Neural crest cell (in vitro differentiated cells): ENCODE data around the gene HSH2D. TPM values are rescaled to one million over a fixed set of nuclear protein-coding genes. Genes with fewer than 3 reads are reported as not detected.

Experiments
- DNase-seq: peaks from one replicate; pipeline ENCODE4 v3.0.0; 2021; ENCODE audit warnings: low read depth, mixed read lengths, low spot score
- H3K27ac Mint-ChIP-seq: one replicate; pipeline ENCODE4 v1.8.0; 2021; ENCODE audit warnings: mild to moderate bottlenecking, mixed read lengths; ENCODE audit not compliant: unreplicated experiment
- H3K27me3 Mint-ChIP-seq: 2 replicates; pipeline ENCODE4 v1.8.0; 2021; ENCODE audit warnings: low read depth, mild to moderate bottlenecking, mixed read lengths
- H3K36me3 Mint-ChIP-seq: 2 replicates; pipeline ENCODE4 v1.8.0; 2021; ENCODE audit warnings: low read depth, mild to moderate bottlenecking, mixed read lengths
- H3K4me1 Mint-ChIP-seq: 2 replicates; pipeline ENCODE4 v1.8.0; 2021; ENCODE audit warnings: mixed read lengths
- H3K4me3 Mint-ChIP-seq: one replicate; pipeline ENCODE4 v1.8.0; 2021; ENCODE audit warnings: mild to moderate bottlenecking, mixed read lengths
- H3K9me3 Mint-ChIP-seq: 2 replicates; pipeline ENCODE4 v1.8.0; 2021; ENCODE audit warnings: mixed read lengths
- total RNA-seq: library from RNA; stranded (reverse); gene quantifications from 2 replicates; pipeline ENCODE4 v1.2.1, GENCODE V29; 2021
- TF ChIP-seq, protein P1 (sequence below): fragments of 200-600 bp; sonication (generic); conservative IDR thresholded peaks from 2 replicates; pipeline ENCODE4 v1.5.0; 2021; ENCODE audit warnings: antibody characterized with exemption, mild to moderate bottlenecking

The HSH2D gene
- total RNA-seq, 1 donor from 2014 or later = not detected

DNA sequence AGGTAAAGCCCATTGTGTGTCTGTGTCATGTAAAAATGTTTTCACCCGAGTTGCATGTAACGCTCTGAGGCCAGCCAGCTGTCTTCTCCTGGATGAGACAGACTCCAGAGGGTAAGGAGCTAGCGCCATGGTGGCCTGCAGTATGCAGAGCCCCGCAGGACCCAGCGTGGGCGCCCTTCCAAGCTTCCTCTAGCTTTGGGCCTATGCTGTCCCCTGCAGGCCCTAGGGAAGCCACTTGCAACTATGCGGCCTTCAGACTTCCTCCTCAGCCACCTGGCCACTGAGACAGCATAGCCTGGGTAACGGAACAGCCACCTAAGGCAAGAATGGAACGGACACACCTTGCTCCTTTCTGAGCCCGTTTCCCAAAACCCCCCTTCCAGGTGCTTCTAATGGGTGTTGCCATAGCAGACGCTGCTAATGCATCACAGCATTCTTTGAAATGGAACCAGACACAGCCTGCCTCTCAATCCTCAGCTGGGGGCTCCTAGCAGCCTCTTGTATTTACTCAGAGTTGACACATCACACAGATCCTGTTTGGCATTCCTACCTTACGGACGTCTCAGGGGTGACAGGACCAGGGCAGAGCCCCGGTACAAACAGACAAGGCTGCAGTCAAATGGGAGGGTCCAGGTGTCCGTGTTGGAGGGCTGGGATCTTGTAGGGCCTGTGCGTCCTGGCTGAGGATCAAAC, 47.9 kb downstream of the HSH2D start:
- peaks cover 8% of the 10 kb centered on the region for H3K4me1 Mint-ChIP-seq
- peak overlapping the region; percentile 41 for H3K4me3 Mint-ChIP-seq
- H3K27me3 Mint-ChIP-seq = no peaks in the 10 kb centered on the region
- TF ChIP-seq, protein P1, sequence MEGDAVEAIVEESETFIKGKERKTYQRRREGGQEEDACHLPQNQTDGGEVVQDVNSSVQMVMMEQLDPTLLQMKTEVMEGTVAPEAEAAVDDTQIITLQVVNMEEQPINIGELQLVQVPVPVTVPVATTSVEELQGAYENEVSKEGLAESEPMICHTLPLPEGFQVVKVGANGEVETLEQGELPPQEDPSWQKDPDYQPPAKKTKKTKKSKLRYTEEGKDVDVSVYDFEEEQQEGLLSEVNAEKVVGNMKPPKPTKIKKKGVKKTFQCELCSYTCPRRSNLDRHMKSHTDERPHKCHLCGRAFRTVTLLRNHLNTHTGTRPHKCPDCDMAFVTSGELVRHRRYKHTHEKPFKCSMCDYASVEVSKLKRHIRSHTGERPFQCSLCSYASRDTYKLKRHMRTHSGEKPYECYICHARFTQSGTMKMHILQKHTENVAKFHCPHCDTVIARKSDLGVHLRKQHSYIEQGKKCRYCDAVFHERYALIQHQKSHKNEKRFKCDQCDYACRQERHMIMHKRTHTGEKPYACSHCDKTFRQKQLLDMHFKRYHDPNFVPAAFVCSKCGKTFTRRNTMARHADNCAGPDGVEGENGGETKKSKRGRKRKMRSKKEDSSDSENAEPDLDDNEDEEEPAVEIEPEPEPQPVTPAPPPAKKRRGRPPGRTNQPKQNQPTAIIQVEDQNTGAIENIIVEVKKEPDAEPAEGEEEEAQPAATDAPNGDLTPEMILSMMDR = no peak
- peaks cover 3% of the 10 kb centered on the region for H3K36me3 Mint-ChIP-seq
- no peak overlapping the region for H3K27ac Mint-ChIP-seq
- H3K9me3 Mint-ChIP-seq = no peaks in the 10 kb centered on the region
- DNase-seq = no peak

- no peaks in the 10 kb centered on the region for H3K36me3 Mint-ChIP-seq
- H3K27me3 Mint-ChIP-seq = no peaks in the 10 kb centered on the region
- TF ChIP-seq, protein P1 = no peak
- no peaks in the 10 kb centered on the region for H3K9me3 Mint-ChIP-seq
- H3K27ac Mint-ChIP-seq = no peak overlapping the region
- peaks cover 12% of the 10 kb centered on the region for H3K4me1 Mint-ChIP-seq
- H3K4me3 Mint-ChIP-seq = no peak overlapping the region
- DNase-seq = no peak
Measured at GRCh38 chr19:16193466-16193865, 50.0 kb downstream of the HSH2D start.

DNA sequence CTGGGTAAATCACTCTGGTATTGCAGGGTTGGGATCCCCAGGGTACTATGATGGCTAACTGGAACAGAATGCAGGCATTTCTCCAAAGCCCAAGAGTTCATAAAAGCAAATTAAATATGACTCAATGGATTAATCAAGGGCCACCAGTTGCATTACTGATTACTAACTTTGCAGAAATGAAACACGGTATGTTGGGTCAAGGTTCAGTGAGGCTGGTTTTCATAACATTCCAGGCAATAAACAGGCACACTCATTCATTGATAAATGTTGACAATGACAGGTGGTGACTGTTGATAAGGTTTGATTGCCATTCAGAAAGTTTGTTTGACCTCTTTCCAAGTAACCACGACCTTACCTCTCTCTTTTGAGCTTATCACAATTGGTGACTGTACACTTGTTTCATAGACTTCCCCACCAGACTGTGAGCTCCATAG, 53.7 kb downstream of the HSH2D start:
- TF ChIP-seq, protein P1 = no peak
- Mint-ChIP-seq H3K36me3 (no peaks in the 10 kb centered on the region), H3K9me3 (no peaks in the 10 kb centered on the region), H3K4me1 (peaks cover 20% of the 10 kb centered on the region), H3K27me3 (no peaks in the 10 kb centered on the region), H3K4me3 (peak overlapping the region; percentile 91), H3K27ac (peak overlapping the region; percentile 97)
- no peak for DNase-seq

- Mint-ChIP-seq H3K36me3 (no peaks in the 10 kb centered on the region), H3K27me3 (no peaks in the 10 kb centered on the region), H3K27ac (peak within 1 kb of the TSS; percentile 97), H3K4me1 (peaks cover 20% of the 10 kb centered on the region), H3K9me3 (no peaks in the 10 kb centered on the region), H3K4me3 (peak within 1 kb of the TSS; percentile 91)
- DNase-seq = peak; percentile 97
- TF ChIP-seq, protein P1 = no peak
Measured at GRCh38 chr19:16197622-16198369, 54.3 kb downstream of the HSH2D start, which contains the start of gene AP1M1. TSS of gene AP1M1 (plus strand) at chr19:16197911. CDS start at chr19:16198027, 116 bp downstream.

DNA sequence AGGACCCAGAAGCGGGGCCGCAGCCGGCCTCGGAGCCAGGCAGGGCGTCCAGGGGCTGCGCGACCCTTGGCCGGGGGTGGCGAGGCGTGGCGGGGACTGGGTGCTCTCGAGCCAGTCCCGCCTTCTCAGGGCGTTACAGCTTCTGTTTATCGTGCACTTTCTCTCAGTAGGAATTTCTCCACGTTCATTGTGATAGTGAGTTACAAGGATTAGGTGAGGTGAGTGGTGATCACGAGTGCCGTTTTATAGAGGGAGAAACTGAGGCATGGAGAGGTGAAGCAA, 54.8 kb downstream of the HSH2D start:
- H3K4me3 Mint-ChIP-seq = peak overlapping the region; percentile 86
- TF ChIP-seq, protein P1 = no peak
- H3K9me3 Mint-ChIP-seq = no peaks in the 10 kb centered on the region
- H3K36me3 Mint-ChIP-seq = no peaks in the 10 kb centered on the region
- DNase-seq = no peak
- no peak overlapping the region for H3K27ac Mint-ChIP-seq
- no peaks in the 10 kb centered on the region for H3K27me3 Mint-ChIP-seq
- peaks cover 20% of the 10 kb centered on the region for H3K4me1 Mint-ChIP-seq
